HG03439 (cell line): ENCODE results near the gene TTC33.

ENCODE experiments used
- ATAC-seq: cut with Tn5 transposase; IDR thresholded peaks from one replicate; pipeline ENCODE4 v1.9.1; 2021; ENCODE audit warnings: mild to moderate bottlenecking, moderate library complexity; ENCODE audit not compliant: unreplicated experiment

Gene TTC33

GRCh38 chr5:40524677-40525076 is 231.1 kb downstream of the TTC33 start:
- ATAC-seq = no peak

DNA sequence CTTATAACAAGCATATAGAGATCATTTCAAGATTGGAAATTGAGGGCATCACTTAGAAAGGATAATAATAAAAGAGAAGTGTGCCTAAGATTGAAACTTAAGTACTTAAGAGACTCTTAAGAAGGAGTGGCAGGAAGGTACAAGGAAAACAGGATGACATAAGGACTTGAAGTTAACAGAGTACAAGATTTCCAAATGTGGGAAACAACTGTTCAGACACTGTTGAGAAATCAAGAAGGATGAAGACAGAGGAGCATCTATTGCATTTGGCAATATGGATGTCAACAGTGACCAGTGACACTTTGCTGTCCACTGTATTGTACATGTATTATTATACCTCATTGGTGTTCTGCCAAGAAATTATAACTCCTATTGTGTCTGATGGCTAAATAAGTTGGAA is 233.8 kb downstream of the TTC33 start:
- ATAC-seq = no peak

DNA sequence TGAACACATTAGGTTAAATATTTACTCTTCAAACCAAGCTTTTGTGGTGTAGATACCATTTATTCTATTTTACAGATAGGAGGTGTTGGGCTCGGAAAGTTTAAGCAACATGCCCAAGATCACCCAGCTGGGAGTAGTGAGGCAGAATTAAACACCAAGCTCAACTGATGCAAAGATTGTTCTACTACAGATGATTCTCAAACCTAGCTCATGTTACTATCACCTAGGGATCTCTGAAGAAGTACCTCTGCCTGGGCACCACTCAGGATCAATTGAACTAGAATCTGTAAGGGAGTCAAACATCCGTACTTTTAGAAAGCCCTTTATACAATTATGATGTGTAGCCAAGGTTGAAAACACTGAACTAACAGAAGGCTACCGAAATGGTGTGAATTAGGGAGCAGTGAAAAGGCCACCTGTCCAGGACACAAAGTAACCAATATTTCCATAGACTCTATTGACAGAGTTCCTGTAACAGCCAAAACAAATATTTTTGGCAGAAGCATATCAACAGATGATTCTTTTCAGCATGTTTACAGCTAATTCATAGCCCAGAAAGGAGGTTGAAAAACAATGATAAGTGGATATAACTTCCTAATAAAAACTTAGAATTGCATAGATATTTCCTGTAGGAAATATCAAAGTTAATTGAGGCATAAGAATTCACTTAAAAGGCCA is 234.5 kb downstream of the TTC33 start:
- ATAC-seq = no peak

DNA sequence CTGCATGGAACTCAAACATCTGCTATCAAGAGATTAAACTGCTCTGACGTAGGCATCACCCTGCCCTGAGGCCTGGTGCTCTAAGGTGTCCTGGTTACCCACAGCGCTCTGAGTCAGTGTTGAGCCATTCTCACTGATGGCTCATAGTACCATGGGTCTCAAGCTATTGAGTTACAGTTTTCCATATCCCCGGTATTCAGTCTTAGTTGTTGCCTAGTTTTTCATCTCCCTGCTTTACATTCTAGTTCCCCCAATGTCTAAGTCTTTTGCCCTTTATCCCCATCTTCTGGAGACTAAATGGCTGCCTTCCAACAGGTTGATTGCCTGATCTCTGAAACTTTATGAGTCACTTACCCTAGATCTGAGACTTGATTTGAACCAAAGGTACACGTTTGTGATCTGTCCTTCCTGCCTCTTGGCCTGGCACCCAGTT is 237.3 kb downstream of the TTC33 start:
- ATAC-seq = no peak

DNA sequence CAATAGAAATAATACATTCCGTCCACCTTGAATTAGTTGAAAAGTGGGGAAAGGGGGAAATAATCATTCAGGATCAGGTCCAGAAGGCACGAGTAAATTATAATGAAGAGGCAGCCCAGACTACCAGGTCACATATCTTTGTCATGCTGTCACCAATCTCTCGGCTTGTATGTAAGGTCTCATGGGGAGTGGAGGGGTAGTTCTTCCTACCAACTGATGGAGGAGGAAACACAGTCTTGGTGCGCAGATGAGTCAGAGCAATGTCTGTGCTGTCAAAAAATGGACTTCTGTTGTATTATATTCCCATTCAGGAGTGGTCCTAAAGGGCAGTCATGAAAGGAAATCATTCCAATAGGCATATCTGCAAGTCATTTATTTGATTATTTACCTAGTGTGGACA is 240.3 kb downstream of the TTC33 start:
- no peak for ATAC-seq

GRCh38 chr5:40514976-40515375 is 240.8 kb downstream of the TTC33 start:
- ATAC-seq = no peak

DNA sequence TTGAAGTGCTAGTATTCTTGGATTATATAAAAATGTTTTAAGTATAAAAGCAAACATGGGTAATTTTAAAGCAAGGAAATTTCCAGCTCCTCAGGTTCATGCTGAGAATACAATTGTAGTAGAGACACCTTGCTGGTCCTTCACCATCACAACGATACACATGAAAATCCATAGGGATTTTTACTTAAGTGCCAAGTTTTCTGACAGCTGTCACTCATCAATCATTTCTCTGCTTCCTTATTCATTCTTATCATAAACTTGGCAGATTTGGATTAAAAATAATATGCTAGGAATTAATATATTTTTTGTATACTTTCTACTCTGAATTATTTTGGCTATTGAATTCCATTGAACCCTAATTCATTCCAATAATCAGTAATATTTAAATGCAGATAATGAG is 244.0 kb downstream of the TTC33 start:
- ATAC-seq = no peak

GRCh38 chr5:40507095-40507494 is 248.7 kb downstream of the TTC33 start:
- no peak for ATAC-seq

GRCh38 chr5:40505031-40505430 is 250.7 kb downstream of the TTC33 start:
- ATAC-seq = no peak

GRCh38 chr5:40503439-40503838 is 252.3 kb downstream of the TTC33 start:
- ATAC-seq = no peak

DNA sequence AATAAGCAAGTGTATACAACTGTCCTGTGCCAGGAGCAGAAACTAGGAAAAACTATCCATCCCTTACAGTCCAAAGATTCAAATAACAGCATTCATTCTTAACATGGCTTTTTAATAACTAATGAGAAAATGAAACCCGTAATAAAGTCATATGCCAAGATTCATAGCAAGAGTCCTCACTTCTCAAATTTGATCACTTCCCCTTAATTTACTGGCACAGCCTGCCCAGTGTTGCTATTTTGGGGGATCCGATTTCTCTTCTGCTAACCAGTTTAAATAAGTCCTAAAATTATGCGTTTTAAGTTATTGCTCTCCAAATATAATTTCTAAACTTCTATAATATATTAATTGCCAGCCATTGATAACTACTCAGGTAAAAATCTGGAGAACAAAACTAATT is 253.0 kb downstream of the TTC33 start:
- peak; percentile 71 for ATAC-seq

DNA sequence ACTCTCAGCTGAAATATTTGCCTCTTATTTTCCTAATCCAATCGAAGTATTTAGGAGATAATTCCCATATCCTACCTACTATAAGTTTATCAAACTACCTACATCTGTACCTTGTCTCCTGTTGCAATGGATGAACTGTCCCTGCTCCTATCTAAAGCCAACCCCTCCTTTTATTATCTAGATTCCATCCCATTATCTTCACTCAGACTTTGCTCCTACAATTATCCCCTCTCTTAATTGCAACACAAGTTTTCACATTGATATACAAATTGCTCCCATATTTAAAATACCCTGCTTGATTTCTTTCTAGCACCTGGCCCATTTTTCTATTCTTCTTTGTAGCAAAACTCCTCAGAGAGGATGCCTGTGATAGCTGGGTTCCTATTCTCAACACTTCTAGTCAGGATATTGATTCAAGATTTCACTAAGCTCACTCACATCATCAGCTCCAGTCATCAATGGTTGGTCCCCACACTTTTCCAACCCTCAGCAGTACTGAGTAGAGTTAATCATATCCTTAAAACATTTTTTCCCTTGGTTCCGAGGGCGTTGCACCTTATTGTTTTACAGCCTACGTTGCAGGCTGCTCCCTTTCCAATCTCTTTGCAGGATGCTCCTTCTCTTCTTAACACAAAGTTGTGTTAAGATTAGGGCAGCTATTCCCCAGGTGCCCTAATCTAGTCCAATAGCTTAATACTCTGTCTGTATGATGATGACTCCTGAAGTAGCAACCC is 253.9 kb downstream of the TTC33 start:
- ATAC-seq = no peak

- ATAC-seq = no peak
These were observed 256.1 kb downstream of the TTC33 start for GRCh38 chr5:40499518-40500273.

DNA sequence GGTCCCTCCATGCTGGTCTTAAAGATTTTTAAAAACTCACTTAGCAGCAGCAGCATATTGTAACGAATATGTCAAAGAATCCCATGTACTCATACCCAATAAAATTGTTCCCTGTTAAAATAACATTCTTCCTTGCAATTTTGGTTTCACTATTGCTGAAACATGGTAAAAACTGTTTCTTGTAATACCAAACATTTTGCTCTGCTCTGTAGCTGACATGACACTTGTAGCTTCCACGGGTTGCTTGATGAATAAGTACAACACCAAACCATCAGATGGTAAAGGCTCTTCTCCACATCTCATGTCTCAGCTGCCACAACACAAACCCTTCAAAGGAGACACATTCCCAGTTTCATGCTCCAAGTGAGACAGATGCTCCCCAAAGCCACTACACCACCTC is 256.8 kb downstream of the TTC33 start:
- no peak for ATAC-seq

GRCh38 chr5:40497573-40497972 is 258.2 kb downstream of the TTC33 start:
- ATAC-seq = no peak

GRCh38 chr5:40495237-40495635 is 260.5 kb downstream of the TTC33 start:
- no peak for ATAC-seq

GRCh38 chr5:40494631-40495236 is 261.0 kb downstream of the TTC33 start:
- no peak for ATAC-seq

DNA sequence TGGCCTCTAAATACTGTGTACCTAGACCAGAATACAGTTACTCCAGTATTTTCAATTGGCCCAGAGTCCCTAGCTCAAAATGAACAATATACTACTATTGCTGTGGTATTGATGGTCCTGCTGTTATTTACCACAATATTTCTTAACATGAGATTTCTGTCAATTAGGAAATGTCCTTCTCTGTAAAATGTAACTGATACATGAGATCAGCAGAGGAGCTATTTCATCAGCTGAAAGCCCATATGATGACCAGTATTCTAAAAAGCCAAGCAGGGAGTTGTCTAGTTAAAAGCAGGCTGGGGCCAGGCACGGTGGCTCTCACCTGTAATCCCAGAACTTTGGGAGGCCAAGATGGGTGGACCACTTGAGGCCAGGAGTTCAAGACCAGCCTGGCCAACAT is 263.7 kb downstream of the TTC33 start:
- no peak for ATAC-seq

DNA sequence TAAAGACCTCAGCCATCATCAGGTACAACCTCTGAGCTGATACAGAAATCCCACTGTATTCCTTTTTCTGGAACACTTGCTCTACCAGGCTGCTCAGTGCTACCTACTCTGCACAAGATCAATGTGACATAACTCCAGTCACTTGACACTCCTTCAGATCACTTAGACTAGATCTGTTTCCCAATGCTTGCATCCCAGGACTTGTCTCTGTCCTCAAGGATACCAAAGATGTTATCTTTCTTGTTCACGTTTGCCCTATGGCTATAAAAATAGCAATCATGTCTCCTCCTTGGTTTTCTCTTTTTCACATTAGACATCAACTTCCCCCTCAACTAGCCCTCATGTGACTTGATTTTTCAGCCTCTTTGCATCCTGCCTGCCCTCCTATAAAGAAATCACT is 264.1 kb downstream of the TTC33 start:
- no peak for ATAC-seq

DNA sequence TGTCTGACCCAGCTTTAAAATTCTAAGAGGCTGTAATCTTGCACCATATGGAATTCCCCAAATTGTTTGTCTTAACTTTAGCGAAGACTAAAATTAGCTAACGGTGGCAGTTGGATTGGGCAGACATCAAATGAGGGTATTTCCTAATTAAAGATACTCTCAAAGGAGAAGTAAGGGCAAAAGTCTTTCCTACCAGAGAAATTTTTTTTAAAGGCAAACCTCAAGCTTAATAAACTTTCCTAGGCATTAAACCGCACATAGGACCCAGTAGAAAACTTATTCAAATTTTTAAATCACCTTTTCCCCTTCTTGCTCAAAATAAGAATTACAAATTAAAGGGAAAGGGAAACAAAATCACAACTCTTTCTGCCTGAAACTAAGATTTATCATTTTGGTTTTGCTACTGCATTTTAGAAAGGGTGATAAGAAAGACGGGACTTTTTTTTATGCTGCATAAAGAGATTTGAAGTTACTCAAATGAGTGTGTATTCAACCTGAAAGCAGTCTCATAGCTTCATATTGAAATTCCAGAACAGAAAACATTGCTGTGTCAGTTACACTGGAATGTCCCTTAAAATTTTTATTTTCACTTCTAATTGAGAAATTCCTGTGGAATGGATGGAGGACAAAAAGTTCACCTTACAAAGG is 265.2 kb downstream of the TTC33 start:
- peak; percentile 60 for ATAC-seq

- ATAC-seq = no peak
These were observed 266.3 kb downstream of the TTC33 start for GRCh38 chr5:40489421-40489820.
